ENCODE results near the gene RASGEF1C. TPM values are rescaled to one million over a fixed set of nuclear protein-coding genes. Genes with fewer than 3 reads are reported as not detected.

Gene RASGEF1C
- total RNA-seq, 1 donor = under 0.01 TPM

GRCh38 chr5:180193749-180194375 is 15.1 kb downstream of the RASGEF1C start:
- TF ChIP-seq CTCF (IDR thresholded peaks at IDR 0.05; ENCODE audit: extremely low read depth, low read depth, low read length) = no peak
- H3K27me3 ChIP-seq (ENCODE audit: insufficient read depth, low read length) = peaks cover 2% of the 10 kb centered on the region

GRCh38 chr5:180191716-180192115 is 17.3 kb downstream of the RASGEF1C start:
- H3K9me3 ChIP-seq (ENCODE audit: low read depth, low read length) = no peaks in the 10 kb centered on the region
- H3K4me3 ChIP-seq (ENCODE audit: insufficient read depth, low read length) = no peak overlapping the region
- DNase-seq (ENCODE audit: insufficient read length, low spot score, missing footprints) = no peak
- no peak overlapping the region for H3K4me2 ChIP-seq (ENCODE audit: insufficient read depth, low read length)
- TF ChIP-seq CTCF (IDR thresholded peaks at IDR 0.05; ENCODE audit: extremely low read depth, low read depth, low read length) = no peak
- no peaks in the 10 kb centered on the region for H3K79me2 ChIP-seq (ENCODE audit: insufficient read depth, low read length)
- no peaks in the 10 kb centered on the region for H4K20me1 ChIP-seq (ENCODE audit: insufficient read depth, low read length)
- H2AFZ ChIP-seq (ENCODE audit: low read length) = no peak overlapping the region
- no peak overlapping the region for H3K27ac ChIP-seq (ENCODE audit: low read depth, low read length)
- no peaks in the 10 kb centered on the region for H3K36me3 ChIP-seq (ENCODE audit: insufficient read depth, low read length)
- no peaks in the 10 kb centered on the region for H3K4me1 ChIP-seq (ENCODE audit: insufficient read depth, low read length)
- peaks cover 2% of the 10 kb centered on the region for H3K27me3 ChIP-seq (ENCODE audit: insufficient read depth, low read length)

More at GRCh38 chr5:180193749-180194375, 15.1 kb downstream of the RASGEF1C start:
- no peaks in the 10 kb centered on the region for H3K4me1 ChIP-seq (ENCODE audit: insufficient read depth, low read length)
- H2AFZ ChIP-seq (ENCODE audit: low read length) = no peak overlapping the region
- H3K4me2 ChIP-seq (ENCODE audit: insufficient read depth, low read length) = no peak overlapping the region
- DNase-seq (ENCODE audit: insufficient read length, low spot score, missing footprints) = peak; percentile 17
- H3K36me3 ChIP-seq (ENCODE audit: insufficient read depth, low read length) = no peaks in the 10 kb centered on the region
- no peaks in the 10 kb centered on the region for H4K20me1 ChIP-seq (ENCODE audit: insufficient read depth, low read length)
- no peak overlapping the region for H3K27ac ChIP-seq (ENCODE audit: low read depth, low read length)
- H3K4me3 ChIP-seq (ENCODE audit: insufficient read depth, low read length) = no peak overlapping the region
- no peaks in the 10 kb centered on the region for H3K79me2 ChIP-seq (ENCODE audit: insufficient read depth, low read length)
- no peaks in the 10 kb centered on the region for H3K9me3 ChIP-seq (ENCODE audit: low read depth, low read length)

GRCh38 chr5:180187767-180188166 is 21.2 kb downstream of the RASGEF1C start:
- no peaks in the 10 kb centered on the region for H3K4me1 ChIP-seq (ENCODE audit: insufficient read depth, low read length)
- TF ChIP-seq CTCF (IDR thresholded peaks at IDR 0.05; ENCODE audit: extremely low read depth, low read depth, low read length) = no peak
- H3K4me3 ChIP-seq (ENCODE audit: insufficient read depth, low read length) = no peak overlapping the region
- H3K9me3 ChIP-seq (ENCODE audit: low read depth, low read length) = no peaks in the 10 kb centered on the region
- no peak overlapping the region for H2AFZ ChIP-seq (ENCODE audit: low read length)
- H4K20me1 ChIP-seq (ENCODE audit: insufficient read depth, low read length) = no peaks in the 10 kb centered on the region
- H3K4me2 ChIP-seq (ENCODE audit: insufficient read depth, low read length) = no peak overlapping the region
- no peak for DNase-seq (ENCODE audit: insufficient read length, low spot score, missing footprints)
- H3K27ac ChIP-seq (ENCODE audit: low read depth, low read length) = no peak overlapping the region
- H3K79me2 ChIP-seq (ENCODE audit: insufficient read depth, low read length) = no peaks in the 10 kb centered on the region
- no peaks in the 10 kb centered on the region for H3K36me3 ChIP-seq (ENCODE audit: insufficient read depth, low read length)
- peaks cover 2% of the 10 kb centered on the region for H3K27me3 ChIP-seq (ENCODE audit: insufficient read depth, low read length)

- no peak overlapping the region for H3K4me3 ChIP-seq (ENCODE audit: insufficient read depth, low read length)
Observed at GRCh38 chr5:180180846-180181245, 28.2 kb downstream of the RASGEF1C start.

More at GRCh38 chr5:180180846-180181245, 28.2 kb downstream of the RASGEF1C start:
- Histone ChIP-seq H4K20me1 (ENCODE audit: insufficient read depth, low read length) (no peaks in the 10 kb centered on the region), H2AFZ (ENCODE audit: low read length) (no peak overlapping the region), H3K4me1 (ENCODE audit: insufficient read depth, low read length) (peaks cover 4% of the 10 kb centered on the region), H3K9me3 (ENCODE audit: low read depth, low read length) (no peaks in the 10 kb centered on the region), H3K27me3 (ENCODE audit: insufficient read depth, low read length) (peaks cover 4% of the 10 kb centered on the region), H3K27ac (ENCODE audit: low read depth, low read length) (no peak overlapping the region), H3K79me2 (ENCODE audit: insufficient read depth, low read length) (no peaks in the 10 kb centered on the region), H3K4me2 (ENCODE audit: insufficient read depth, low read length) (no peak overlapping the region), H3K36me3 (ENCODE audit: insufficient read depth, low read length) (no peaks in the 10 kb centered on the region)
- no peak for TF ChIP-seq CTCF (IDR thresholded peaks at IDR 0.05; ENCODE audit: extremely low read depth, low read depth, low read length)
- no peak for DNase-seq (ENCODE audit: insufficient read length, low spot score, missing footprints)
